ENCODE results near the gene RNU2-1. TPM values are rescaled to one million over a fixed set of nuclear protein-coding genes. Genes with fewer than 3 reads are reported as not detected.

RNU2-1 gene
- total RNA-seq, 3 donors from 2014 or later (not counting 1 experiment from before 2014, with no cell fraction given) = 3,690 to 5,833 (median 5,267) TPM

DNA sequence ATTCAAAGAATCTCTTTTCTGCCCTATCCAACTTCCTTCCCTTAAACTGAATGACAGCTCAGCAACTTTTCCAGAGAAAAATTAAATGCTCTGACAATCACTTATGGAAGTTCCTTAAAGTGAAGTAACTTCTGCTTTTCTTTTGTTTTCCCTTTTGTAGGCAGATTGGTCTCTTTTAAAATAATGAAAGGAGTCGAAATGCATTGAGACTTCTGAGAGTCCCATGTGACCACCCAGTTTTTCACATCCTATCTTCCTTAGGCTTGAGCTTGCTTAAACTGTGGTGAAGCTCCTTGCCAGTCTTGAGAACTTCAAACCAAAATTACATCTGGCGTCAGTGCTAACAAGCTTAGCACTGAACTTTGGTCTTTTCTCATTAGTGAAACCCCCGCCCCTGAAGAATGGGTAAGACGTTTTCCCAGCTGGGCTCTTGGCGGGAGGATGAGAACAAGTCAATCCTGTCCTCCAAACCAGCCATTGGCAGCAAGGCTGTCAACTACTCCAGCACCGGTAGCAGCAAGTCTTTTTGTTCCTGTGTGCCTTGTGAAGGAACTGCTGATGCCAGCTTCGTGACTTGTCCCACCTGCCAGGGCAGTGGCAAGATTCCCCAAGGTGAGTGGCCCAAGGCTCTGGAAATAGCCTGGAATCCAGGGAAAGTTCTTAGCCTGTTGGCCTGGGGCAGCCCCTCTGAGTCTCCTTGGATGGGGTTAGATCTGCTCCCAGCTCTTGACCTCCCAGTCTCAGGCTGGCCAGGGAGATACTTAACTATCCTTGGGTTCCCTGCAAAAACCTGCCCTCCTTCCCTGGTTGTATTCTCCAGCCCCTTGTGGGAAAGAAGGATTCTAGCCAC lies 20.9 kb downstream of the RNU2-1 start:
- H3K4me1 Mint-ChIP-seq = peaks cover 22 to 34% of the 10 kb centered on the region in 2 donors
- no peaks in the 10 kb centered on the region for H3K9me3 Mint-ChIP-seq
- intact Hi-C loops (cut with micrococcal nuclease) = loop anchor here (5.0 kb wide), 2 partner anchors 41 to 124 kb away; partner anchors contain the start of gene NBR1
- Histone ChIP-seq H3K4me3 (ENCODE audit: low read length) (peak overlapping the region; percentile 72), H3K9me3 (ENCODE audit: control insufficient read depth, insufficient read depth, low read length) (no peaks in the 10 kb centered on the region), H3K27me3 (ENCODE audit: control insufficient read depth, insufficient read depth, low read length) (no peaks in the 10 kb centered on the region), H3K4me1 (ENCODE audit: control insufficient read depth, insufficient read depth, low read length) (peaks cover 21% of the 10 kb centered on the region), H3K27ac (ENCODE audit: low read length) (peak overlapping the region; percentile 86), H3K36me3 (ENCODE audit: control insufficient read depth, insufficient read depth, low read length) (peaks cover 26% of the 10 kb centered on the region)
- peaks cover 6% of the 10 kb centered on the region for H3K36me3 Mint-ChIP-seq
- ATAC-seq (no peak), DNase-seq (peak in 1 of 2 donors; percentile 57)
- WGBS (ENCODE audit: insufficient coverage) = 43% methylated on average over 7 of the region's 7 CpGs
- peak overlapping the region; percentile 96 for H3K4me3 Mint-ChIP-seq
- no peaks in the 10 kb centered on the region for H3K27me3 Mint-ChIP-seq (ENCODE audit: low read depth in 2 of 2)
- TF ChIP-seq, protein P1, sequence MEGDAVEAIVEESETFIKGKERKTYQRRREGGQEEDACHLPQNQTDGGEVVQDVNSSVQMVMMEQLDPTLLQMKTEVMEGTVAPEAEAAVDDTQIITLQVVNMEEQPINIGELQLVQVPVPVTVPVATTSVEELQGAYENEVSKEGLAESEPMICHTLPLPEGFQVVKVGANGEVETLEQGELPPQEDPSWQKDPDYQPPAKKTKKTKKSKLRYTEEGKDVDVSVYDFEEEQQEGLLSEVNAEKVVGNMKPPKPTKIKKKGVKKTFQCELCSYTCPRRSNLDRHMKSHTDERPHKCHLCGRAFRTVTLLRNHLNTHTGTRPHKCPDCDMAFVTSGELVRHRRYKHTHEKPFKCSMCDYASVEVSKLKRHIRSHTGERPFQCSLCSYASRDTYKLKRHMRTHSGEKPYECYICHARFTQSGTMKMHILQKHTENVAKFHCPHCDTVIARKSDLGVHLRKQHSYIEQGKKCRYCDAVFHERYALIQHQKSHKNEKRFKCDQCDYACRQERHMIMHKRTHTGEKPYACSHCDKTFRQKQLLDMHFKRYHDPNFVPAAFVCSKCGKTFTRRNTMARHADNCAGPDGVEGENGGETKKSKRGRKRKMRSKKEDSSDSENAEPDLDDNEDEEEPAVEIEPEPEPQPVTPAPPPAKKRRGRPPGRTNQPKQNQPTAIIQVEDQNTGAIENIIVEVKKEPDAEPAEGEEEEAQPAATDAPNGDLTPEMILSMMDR (IDR thresholded peaks at IDR 0.05) = no peak
- peak overlapping the region; percentile 95 to 97 for H3K27ac Mint-ChIP-seq

DNA sequence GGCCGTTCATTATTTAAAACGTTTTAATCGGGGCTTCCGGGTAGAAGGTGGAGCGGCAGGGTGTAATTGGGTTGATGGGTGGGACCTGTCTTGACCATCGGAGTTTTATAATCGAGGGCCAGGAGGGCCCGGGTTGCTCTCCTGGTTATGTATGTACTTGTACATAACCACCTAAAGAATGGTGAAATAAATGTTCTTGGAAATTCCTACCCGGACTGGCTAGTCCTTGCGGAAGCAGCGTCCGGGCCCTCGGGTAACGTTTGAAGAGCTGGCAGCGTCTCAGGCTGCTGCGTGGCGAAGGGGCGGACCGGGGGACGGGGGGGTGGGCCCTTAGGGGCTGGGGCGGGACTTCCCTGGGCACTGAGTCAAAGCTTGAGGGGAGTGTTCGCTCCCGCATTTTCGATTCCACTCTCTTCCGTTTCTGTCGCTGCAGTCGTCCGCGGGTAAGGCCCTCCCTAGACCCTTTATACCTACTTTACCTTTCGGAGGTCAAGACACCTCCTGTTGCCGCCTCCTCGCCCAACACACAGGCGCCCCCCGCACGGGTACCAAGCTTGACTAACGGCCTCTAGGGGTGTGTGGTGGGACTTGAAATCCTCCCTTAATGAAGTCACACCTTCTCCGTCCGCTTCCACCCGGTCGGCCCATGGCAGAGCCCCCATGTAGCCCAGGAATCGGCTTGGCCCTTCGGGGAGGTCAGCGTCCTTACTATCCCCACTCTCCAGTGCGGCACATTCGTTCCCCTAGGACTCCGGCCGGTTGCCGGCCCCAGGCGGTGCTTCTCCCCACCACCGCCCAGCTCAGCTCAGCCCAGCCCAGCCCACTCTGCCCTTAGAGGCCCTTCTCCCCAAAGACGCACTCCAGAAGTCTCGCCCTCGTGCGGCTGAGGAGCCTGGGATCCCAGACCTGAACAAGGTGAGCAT lies 22.0 kb downstream of the RNU2-1 start, which contains the start of gene TMEM106A:
Gene TMEM106A, plus strand, starts transcription at position 396 of the 923 bp plus-strand sequence. CDS start 1,167 bp downstream, outside the sequence.
- Histone ChIP-seq H3K4me1 (ENCODE audit: control insufficient read depth, insufficient read depth, low read length) (peaks cover 21% of the 10 kb centered on the region), H3K27ac (ENCODE audit: low read length) (peak within 1 kb of the TSS; percentile 86), H3K36me3 (ENCODE audit: control insufficient read depth, insufficient read depth, low read length) (peaks cover 31% of the 10 kb centered on the region), H3K27me3 (ENCODE audit: control insufficient read depth, insufficient read depth, low read length) (no peaks in the 10 kb centered on the region), H3K4me3 (ENCODE audit: low read length) (peak within 1 kb of the TSS; percentile 72), H3K9me3 (ENCODE audit: control insufficient read depth, insufficient read depth, low read length) (no peaks in the 10 kb centered on the region)
- TF ChIP-seq, protein P1 (IDR thresholded peaks at IDR 0.05) = peak; percentile 52
- peak within 1 kb of the TSS; percentile 96 for H3K4me3 Mint-ChIP-seq
- peaks cover 22 to 34% of the 10 kb centered on the region in 2 donors for H3K4me1 Mint-ChIP-seq
- H3K27ac Mint-ChIP-seq = peak within 1 kb of the TSS; percentile 95 to 97
- no peaks in the 10 kb centered on the region for H3K9me3 Mint-ChIP-seq
- under 1% methylated on average over 47 of the region's 54 CpGs for WGBS (ENCODE audit: insufficient coverage)
- ATAC-seq = peak; percentile 91 to 93 (median 91)
- peaks cover 6% of the 10 kb centered on the region for H3K36me3 Mint-ChIP-seq
- H3K27me3 Mint-ChIP-seq (ENCODE audit: low read depth in 2 of 2) = no peaks in the 10 kb centered on the region
- intact Hi-C loops (cut with micrococcal nuclease) = loop anchor here (5.0 kb wide), 2 partner anchors 39 to 126 kb away; partner anchors contain the start of gene NBR1
- peak; percentile 72 to 88 for DNase-seq

DNA sequence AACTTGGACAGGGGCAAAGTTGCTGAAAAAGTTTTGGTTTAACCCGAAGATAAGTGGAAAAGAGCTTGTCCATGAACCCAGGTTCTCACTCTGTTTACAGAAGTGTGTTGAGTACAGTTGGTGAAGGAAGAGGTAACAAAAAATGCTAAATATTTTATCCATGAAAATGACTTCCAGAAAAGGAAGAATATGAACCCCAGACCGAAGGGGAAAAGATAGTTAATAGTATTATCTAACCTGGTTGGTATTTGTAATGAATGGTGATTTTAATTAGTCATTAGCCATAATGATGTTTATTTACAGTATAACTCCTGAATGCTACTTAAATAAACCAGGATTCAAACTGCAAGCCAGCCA lies 22.7 kb downstream of the RNU2-1 start:
- peak overlapping the region; percentile 96 for H3K4me3 Mint-ChIP-seq
- peaks cover 24% of the 10 kb centered on the region for H3K36me3 ChIP-seq (ENCODE audit: control insufficient read depth, insufficient read depth, low read length)
- H3K27ac Mint-ChIP-seq = peak overlapping the region; percentile 95 to 97
- H3K4me3 ChIP-seq (ENCODE audit: low read length) = peak overlapping the region; percentile 72
- peaks cover 21% of the 10 kb centered on the region for H3K4me1 ChIP-seq (ENCODE audit: control insufficient read depth, insufficient read depth, low read length)
- 9% methylated on average over 2 of the region's 2 CpGs for WGBS (ENCODE audit: insufficient coverage)
- no peak for ATAC-seq
- H3K27ac ChIP-seq (ENCODE audit: low read length) = peak overlapping the region; percentile 86
- H3K27me3 Mint-ChIP-seq (ENCODE audit: low read depth in 2 of 2) = no peaks in the 10 kb centered on the region
- H3K27me3 ChIP-seq (ENCODE audit: control insufficient read depth, insufficient read depth, low read length) = no peaks in the 10 kb centered on the region
- H3K36me3 Mint-ChIP-seq = peaks cover 6% of the 10 kb centered on the region
- no peak for DNase-seq
- H3K9me3 ChIP-seq (ENCODE audit: control insufficient read depth, insufficient read depth, low read length) = no peaks in the 10 kb centered on the region
- H3K9me3 Mint-ChIP-seq = no peaks in the 10 kb centered on the region
- TF ChIP-seq, protein P1 (IDR thresholded peaks at IDR 0.05) = no peak
- intact Hi-C loops (cut with micrococcal nuclease) = loop anchor here (5.0 kb wide), 2 partner anchors 39 to 126 kb away; partner anchors contain the start of gene NBR1
- peaks cover 22 to 34% of the 10 kb centered on the region in 2 donors for H3K4me1 Mint-ChIP-seq

All from natural killer cell (primary cell).